GM18499 (cell line): ENCODE results near the gene ZNF491.
"Not testable (repeated sequence)": the region's sequence is repeated elsewhere in the genome, so short reads cannot be mapped to it uniquely, and the experiment has no call there.

Source experiments
- ATAC-seq: cut with Tn5 transposase; IDR thresholded peaks from one replicate; pipeline ENCODE4 v1.9.1; 2021; ENCODE audit warnings: moderate number of reproducible peaks; ENCODE audit not compliant: insufficient read depth, unreplicated experiment

ZNF491 gene

GRCh38 chr19:11798391-11799330 is at the start of gene ZNF491:
Gene ZNF491 (plus strand): TSS chr19:11798523. CDS start chr19:11805954, 7,431 bp downstream.
- ATAC-seq: peak; percentile 70

DNA sequence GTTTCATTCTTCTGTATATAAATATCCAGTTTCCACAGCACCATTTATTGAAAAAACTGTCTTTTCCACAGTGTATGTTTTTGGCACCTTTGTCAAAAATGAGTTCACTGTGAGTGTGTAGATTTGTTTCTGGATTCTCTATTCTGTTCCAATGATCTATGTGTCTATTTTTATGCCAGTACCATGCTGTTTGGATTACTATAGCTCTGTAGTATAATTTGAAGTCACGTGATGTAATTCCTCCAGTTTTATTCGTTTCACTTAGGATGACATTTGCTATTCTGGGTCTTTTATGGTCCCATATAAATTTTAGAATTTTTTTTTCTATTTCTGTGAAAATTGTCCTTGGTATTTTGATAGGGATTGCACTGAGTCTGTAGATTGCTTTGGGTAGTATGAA is 48.6 kb upstream of the ZNF491 start:
- no peak for ATAC-seq

DNA sequence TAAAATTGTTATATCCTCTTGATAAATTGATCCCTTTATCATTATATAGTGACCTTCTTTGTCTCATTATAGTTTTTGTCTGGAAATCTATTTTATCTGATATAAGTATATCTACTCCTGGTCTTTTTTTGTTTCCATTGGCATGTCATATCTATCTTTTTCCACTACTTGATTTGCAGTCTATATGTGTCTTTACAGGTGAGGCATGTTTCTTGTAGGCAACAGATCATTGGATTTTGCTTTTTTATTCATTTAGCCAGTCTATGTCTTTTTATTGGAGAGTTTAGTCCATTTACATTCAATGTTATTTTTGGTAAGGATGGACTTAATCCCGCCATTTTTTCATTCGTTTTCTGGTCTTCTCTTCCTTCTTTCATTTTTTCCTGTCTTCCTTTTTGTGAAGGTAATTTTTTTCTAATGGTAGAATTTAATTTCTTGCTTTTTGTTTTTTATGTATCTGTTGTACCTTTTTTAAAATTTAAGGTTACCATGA is 46.0 kb upstream of the ZNF491 start:
- ATAC-seq: no peak

DNA sequence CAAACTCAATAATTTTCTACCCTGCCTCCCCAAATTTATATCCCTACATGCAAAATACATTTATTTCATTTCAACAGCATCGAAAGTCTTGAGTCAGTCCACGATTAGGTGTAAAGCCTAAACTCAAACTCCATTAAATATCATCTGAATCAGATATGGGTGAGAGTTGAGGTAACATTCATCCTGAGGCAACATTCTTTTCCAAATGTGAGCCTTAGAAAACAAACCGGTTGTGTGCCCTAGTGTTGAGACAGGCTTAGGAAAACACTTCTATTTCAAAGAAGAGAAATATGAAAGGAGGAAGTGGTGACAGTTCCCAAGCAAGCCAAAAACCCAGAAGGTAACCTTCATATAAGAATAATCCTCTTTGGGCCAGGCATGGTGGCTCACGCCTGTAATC is 43.7 kb upstream of the ZNF491 start:
- no peak for ATAC-seq

DNA sequence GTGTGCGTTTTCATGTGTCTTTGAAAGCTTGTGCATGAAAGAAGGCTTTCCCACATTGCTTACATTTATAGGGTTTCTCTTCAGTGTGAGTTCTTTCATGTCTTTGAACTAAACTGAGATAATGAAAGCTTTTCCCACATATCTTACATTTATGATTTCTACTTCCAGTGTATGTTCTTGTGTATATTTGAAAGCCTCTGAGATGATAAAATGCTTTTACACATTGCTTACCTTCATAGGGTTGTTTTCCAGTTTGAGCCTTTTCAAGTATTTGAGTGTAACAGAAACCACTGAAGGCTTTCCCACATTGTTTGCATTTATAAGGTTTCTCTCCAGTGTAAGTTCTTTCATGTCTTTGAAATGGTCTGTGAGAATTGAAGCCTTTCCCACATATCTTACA is 41.4 kb upstream of the ZNF491 start:
- no peak for ATAC-seq

- no peak for ATAC-seq
These were observed 38.5 kb upstream of the ZNF491 start for GRCh38 chr19:11759805-11760204.

DNA sequence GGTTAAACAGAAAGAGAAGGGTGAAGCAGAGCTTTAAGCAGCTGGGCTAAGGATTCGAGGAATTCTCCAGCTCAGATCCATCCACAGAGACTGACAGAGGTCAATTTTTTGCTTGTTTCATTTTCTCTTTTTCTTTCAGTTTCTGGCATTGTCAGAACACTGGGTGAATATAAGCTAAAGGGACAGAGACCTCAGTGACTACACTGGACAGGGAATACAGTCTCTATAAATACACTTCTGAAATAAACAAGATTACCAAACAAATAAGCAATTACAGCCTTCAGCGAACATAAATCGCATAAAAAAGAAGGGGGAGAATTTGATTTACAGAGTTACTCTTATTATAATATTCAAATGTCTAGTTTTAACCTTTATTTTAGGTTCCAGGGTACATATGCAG is 35.2 kb upstream of the ZNF491 start:
- no peak for ATAC-seq

- no peak for ATAC-seq
These were observed 34.7 kb upstream of the ZNF491 start for GRCh38 chr19:11763611-11764010.

- no peak for ATAC-seq
These were observed 31.4 kb upstream of the ZNF491 start, which contains the start of gene ZNF441 for GRCh38 chr19:11766597-11767591. Gene ZNF441 (plus strand): TSS chr19:11767000. CDS start chr19:11767194, 194 bp downstream.

DNA sequence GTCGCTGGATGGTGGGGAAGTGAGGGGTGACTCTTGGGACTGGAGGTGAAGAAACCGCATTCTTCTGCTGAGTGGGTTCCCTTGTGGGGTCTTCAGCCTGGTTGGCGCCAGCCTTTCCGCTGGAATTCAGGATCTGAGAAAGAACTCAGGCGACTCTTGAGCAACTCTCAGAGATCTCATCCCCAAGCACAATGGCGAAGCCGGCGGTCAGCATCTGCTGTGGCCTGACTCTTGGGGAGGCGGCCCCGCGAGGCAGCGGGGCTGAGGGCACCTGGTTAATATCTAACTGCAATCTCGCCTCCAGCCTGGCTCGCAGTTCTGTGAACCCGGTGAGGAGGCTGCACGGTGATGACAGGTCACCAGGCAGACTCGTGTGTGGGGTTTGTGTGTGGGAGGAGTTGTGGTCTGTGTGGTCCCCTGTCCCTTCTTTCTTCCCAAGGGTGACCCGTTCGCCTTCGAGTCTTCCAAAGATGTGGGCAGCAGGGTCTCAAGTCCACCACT is 30.6 kb upstream of the ZNF491 start:
- no peak for ATAC-seq

GRCh38 chr19:11769995-11770394 is 28.3 kb upstream of the ZNF491 start:
- ATAC-seq: no peak

- ATAC-seq: not testable (repeated sequence)
These were observed 26.8 kb upstream of the ZNF491 start for GRCh38 chr19:11771520-11771919.

DNA sequence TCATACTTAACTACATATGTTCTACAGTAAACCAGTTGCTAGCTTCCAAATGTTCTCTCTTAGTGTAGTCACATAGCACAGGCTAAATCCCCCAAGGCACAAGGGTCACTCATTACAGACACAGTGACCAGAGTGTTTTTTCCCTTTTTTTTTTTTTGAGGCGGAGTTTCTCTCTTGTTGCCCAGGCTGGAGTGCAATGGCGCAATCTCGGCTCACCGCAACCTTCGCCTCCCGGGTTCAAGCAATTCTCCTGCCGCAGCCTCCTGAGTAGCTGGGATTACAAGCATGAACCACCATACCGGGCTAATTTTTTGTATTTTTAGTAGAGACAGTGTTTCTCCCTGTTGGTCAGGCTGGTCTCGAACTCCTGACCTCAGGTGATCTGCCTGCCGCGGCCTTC is 21.7 kb upstream of the ZNF491 start:
- not testable (repeated sequence) for ATAC-seq

DNA sequence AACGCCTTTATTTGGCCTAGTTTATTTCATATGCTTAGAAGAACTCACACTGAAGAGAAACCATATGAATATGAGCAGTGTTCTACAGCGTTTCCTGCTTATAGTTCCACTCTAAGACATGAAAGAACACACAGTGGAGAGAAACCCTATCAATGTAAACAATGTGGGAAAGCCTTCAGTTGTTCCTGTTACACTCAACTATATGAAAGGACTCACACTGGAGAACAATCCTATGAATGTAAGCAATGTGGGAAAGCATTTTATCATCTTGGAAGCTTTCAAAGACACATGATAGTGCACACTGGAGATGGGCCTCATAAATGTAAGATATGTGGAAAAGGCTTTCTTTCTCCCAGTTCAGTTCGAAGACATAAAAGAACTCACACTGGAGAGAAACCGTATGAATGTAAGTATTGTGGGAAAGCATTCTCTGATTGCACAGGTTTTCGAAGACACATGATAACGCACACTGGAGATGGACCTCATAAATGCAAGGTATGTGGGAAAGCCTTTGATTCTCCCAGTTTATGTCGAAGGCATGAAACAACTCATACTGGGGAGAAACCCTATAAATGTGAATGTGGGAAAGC is 17.8 kb upstream of the ZNF491 start:
- no peak for ATAC-seq

- no peak for ATAC-seq
These were observed 16.8 kb upstream of the ZNF491 start for GRCh38 chr19:11781295-11782057.

DNA sequence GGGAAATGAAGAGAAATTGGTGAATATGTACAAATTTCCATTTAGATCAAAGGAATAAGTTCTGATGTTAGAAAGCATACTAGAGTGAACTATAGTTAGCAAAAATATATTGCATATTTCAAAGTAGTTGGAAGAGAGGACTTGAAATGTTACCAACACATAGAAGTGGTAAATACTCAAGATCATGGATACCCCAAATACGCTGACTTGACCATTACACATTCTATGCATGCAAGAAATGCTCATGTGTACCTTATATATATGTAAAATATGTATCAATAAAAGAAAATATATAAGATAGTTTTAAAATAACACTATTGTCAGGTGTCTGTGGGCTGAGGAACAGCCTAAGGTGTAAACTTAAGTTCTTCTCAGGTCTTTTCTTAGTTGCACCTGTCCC is 14.6 kb upstream of the ZNF491 start:
- no peak for ATAC-seq

GRCh38 chr19:11784356-11784755 is 14.0 kb upstream of the ZNF491 start:
- no peak for ATAC-seq

- ATAC-seq: no peak
These were observed 10.8 kb upstream of the ZNF491 start for GRCh38 chr19:11787536-11787935.

DNA sequence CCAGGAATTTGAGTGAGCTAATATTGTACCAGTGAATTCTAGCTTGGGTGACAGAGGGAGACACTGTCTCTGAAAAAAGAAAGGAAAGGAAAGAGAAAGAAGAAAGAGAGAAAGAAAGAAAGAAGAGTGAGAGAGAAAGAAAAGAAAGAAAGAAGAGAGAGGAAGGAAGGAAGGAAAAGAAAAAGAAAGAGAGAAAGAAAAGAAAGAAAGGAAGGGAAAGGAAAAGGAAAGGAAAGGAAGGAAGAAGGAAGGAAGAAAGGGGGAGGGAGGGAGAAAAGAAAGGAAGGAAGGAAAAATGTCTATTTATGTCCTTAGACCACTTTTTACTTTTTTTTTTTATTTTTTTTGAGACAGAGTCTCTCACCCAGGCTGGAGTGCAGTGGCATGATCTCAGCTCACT is 5.4 kb upstream of the ZNF491 start:
- no peak for ATAC-seq
